Measurements from ENCODE around the gene PET117.
"Not testable (repeated sequence)": the region's sequence is repeated elsewhere in the genome, so short reads cannot be mapped to it uniquely, and the experiment has no call there.

Gene PET117, protein sequence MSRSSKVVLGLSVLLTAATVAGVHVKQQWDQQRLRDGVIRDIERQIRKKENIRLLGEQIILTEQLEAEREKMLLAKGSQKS

GRCh38 chr20:18137412-18138265 is at the start of gene PET117, which contains the start of gene KAT14:
PET117 (plus strand) TSS chr20:18137863; CDS start chr20:18137956, 93 bp downstream.
KAT14 (plus strand) TSS chr20:18137863; CDS start chr20:18142661, 4,798 bp downstream.
- DNase-seq, result peak; percentile 91

GRCh38 chr20:18088298-18088697 is 49.4 kb upstream of the PET117 start:
- not testable (repeated sequence) for DNase-seq

DNA sequence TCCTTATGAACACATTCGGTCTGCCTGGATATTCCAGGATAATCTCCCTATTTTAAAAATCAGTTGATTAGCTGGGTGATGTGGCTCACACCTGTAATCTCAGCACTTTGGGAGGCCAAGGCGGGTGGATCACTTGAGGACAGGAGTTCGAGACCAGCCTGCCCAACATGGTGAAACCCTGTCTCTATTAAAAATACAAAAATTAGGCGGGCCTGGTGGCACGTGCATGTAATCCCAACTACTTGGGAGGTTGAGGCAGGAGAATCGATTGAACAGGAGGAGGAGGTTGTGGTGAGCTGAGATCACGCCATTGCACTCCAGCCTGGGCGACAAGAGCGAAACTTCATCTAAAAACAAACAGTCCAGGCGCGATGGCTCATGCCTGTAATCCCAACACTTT is 48.8 kb upstream of the PET117 start:
- DNase-seq, result not testable (repeated sequence)

DNA sequence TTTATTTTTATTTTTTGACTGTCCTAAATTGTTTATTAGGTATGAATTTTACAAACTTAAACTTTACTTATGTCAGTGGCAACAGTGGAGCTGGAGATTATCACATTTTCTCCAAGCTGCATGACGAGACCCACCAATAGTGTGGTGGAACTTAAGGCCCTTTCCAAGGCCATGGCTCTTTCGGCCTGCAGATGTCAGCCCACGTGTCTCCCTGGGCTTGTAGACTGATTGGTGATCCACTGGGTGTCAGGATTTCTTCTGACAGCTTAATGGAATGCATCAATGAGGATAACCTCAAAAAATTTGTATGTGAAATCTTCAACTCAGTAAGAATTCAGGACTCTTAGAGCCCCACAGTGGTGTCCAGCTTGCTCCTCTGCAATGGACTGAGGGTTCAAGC is 47.6 kb upstream of the PET117 start:
- DNase-seq, result no peak

GRCh38 chr20:18090477-18090876 is 47.2 kb upstream of the PET117 start:
- no peak for DNase-seq

DNA sequence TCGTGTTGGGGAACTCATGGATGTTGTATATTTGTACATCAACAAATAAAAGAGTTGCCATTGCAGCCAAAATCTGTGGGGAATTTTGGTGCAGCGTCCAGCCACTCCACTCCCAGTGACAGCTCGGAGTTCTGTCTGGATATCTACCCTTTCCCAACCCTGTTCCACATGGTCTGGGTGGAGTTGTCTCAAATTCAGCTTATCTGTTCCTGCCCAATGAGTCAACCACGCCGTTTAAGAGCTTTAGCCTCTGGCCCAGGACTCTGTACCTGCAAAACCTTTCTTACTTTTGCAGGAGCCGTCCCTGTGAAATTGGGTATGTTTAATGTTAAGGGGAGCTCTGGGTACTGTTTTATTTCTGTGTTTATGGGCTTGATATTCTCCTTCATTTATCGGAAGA is 46.0 kb upstream of the PET117 start:
- DNase-seq, result no peak

- DNase-seq, result no peak
Observed at GRCh38 chr20:18092890-18093289, 44.8 kb upstream of the PET117 start.

DNA sequence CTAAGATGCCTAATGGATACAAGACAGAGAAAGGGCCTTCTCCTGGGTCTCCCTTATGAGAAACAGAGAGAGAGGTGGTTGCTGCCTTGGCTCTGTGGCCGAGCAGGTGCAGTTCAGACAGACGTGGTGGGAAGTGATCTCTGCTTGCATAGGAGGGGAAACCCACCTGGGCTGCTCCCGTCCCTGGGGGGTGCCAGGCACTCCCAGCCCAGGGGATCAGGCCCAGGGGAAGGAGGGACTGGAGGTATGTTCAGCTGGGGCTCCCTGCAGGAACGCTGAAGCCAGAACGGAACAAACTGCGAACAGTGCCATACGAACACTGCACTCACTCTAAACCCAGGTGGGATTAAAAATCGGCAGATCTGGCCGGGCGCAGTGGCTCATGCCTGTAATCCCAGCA is 44.3 kb upstream of the PET117 start:
- DNase-seq, result no peak

GRCh38 chr20:18094191-18094590 is 43.5 kb upstream of the PET117 start:
- DNase-seq, result no peak

DNA sequence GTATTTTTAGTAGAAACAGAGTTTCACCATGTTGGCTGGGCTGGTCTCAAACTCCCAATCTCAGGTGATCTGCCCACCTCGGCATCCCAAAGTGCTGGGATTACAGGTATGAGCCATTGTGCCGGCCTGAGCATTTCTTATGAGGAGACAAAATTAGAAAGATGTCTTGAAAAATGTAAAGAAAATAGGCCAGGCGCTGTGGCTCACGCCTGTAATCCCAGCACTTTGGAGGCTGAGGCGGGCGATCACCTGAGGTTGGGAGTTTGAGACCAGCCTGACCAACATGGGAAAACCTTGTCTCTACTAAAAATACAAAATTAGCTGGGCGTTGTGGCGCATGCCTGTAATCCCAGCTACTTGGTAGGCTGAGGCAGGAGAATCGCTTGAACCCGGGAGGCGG is 37.1 kb upstream of the PET117 start:
- DNase-seq, result not testable (repeated sequence)

DNA sequence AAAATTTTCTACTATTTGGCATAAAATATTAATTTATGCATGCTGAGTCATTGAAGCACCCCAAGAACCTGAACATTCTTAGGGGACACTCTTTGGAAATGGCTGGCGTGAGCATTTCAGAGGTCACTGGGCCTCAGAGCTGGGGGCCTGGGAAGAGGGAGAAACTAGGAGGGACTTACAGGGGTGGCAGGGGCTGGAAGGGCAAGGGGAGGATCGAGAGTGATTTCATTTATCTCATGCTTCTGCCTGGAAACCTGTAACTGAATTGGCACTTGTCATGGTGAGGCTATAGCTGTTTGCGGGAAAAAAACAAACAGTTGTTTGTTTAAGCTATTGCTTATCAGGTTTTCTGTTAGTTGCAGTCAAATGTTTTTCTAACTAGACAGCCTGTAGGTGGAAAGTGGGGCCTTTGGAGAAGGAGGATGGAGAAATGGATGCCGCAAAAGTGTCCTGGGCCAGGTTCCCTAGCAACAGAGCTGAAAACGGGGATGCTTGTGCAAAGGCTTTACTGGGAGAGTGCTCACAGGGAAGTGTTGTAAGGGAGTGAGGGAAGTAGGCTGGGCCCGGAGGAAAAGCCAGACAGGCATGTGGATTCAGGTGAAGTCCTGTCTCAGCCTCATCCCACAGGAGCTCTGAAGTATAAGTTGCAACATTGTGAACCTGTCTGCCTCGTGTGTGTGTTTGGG is 36.4 kb upstream of the PET117 start:
- DNase-seq, result no peak

GRCh38 chr20:18103497-18103896 is 34.2 kb upstream of the PET117 start:
- DNase-seq, result no peak

GRCh38 chr20:18108326-18108725 is 29.3 kb upstream of the PET117 start:
- no peak for DNase-seq

DNA sequence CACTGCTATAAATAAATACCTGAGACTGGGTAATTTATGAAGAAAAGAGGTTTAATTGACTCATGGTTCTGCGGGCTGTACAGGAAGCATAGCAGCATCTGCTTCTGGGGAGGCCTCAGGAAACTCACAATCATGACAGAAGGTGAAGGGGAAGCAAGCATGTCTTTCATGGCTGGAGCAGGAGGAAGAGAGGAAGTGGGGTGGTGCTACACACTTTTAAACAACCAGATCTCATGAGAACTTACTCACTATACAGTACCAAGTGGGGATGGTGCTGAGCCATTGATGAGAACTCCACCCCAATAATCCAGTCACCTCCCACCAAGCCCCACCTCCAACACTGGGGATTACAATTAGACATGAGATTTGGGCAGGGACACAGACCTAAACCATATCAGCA is 9.1 kb upstream of the PET117 start:
- DNase-seq, result peak; percentile 5

DNA sequence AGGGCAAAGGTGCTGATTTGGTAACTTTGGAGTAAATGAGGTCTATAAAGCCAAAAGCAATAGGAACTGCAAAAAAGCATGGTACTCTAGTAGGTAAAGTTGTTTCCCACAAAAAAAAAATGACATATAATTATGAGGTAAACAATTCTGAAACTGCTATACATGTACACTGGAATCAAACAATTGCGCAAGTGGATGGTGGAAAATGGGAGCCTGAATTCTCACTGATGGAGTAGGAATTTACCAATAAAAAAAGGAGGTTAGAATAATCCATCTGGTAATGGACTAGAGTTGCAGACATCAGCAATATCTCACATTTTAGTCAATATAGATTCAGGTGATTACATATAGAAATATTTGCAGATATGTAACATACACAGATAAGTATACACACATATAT is 5.0 kb upstream of the PET117 start:
- no peak for DNase-seq

- no peak for DNase-seq
Observed at GRCh38 chr20:18133962-18134361, 3.7 kb upstream of the PET117 start.

GRCh38 chr20:18138266-18138582 is 561 bp downstream of the PET117 start:
- no peak for DNase-seq

DNA sequence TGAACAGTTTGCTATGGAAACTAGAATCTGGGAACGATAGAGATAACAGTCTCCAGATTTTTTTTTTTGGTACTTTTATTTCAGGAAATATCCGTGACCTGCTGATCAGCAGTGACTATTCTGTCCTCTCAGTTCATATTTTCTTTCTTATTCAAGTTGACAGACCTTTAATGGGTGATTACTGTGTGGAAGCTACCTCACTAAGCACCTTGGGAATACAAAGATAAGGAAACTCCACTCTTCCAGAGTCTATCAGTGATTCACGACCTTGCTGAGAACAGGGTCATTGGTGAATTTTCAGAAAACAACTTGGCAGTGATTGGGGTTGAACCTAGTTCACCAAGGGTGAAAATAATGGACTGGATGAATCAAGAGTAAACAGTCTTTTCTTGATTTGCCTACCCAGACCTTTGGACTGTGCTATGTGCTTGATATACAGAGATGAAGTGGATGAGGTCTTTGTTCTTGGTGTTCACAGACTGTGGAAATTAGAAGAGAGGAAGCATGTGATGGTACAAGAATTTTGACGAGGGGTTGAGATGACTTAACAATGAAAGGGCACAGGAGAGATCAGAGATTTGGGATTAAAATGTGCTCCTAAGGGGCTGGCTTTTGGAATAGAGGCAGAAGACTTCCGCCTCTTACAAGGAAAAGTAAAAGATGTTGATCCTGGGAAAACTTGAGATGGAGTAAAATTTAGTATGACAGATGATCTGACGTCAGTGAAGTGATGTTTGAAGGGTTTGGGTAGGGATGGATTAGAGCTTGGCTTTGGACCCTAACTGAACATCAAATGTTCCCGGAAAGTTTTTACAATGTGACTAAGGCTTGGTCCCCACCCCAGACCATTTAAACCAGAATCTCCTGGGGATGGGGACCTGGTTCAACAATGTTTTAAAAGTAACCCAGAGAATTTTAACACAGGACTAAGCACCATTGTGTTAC is 1.2 kb downstream of the PET117 start:
- DNase-seq, result peak; percentile 10

DNA sequence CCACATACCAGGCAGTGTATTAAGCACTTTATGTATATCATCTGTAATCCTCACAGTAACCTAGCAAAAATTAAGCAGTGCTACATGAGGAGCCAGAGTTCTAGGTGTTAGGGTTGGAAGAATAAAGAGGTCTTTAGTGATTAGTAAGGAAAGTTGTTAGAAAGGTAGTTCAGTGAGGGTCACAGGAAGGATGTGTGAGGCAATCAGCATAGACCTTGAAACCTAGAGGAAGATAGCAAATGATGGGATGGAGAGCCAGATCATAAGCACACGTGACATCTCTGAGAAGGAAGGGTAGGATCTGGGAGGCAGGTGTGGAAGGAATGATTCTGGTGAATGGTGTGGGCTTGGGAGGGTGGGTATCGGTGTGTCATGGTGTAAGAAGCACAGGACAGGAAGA is 2.2 kb downstream of the PET117 start:
- DNase-seq, result no peak

GRCh38 chr20:18144541-18145099 is 7.0 kb downstream of the PET117 start:
- DNase-seq, result no peak

- no peak for DNase-seq
Observed at GRCh38 chr20:18154342-18154741, 16.7 kb downstream of the PET117 start.

- DNase-seq, result no peak
Observed at GRCh38 chr20:18156045-18156444, 18.4 kb downstream of the PET117 start.

DNA sequence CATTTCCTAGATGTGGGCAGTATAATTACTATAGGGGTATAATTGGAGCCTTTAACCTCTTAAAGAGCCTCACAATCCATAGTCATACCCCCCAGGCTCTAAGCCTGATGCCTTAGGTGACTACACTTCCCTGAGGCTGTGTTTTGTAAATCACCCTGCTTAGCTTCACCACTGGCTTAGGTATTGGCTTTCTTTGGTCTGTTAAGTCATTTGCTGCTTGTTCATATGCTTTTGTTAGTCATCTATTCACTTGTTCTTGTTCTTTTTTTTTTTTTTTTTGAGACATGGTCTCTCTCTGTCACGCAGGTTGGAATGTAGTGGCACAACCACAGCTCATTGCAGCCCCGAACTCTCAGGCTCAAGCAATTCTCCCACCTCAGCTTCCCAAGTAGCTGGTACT is 26.7 kb downstream of the PET117 start:
- no peak for DNase-seq
